Measurements from ENCODE around the gene FKBP10.

FKBP10 gene

GRCh38 chr17:41787021-41787418 lies 25.8 kb upstream of the FKBP10 start:
- TF ChIP-seq CTCF (conservative IDR thresholded peaks at IDR 0.05; ENCODE audit: control insufficient read depth, insufficient read depth, low read depth, low read length): no peak
- H3K4me3 ChIP-seq (ENCODE audit: control insufficient read depth, low read depth, low read length): no peak overlapping the region
- DNase-seq (ENCODE audit: low read depth): no peak

- no peak for TF ChIP-seq CTCF (conservative IDR thresholded peaks at IDR 0.05; ENCODE audit: control insufficient read depth, insufficient read depth, low read depth, low read length)
- H3K4me3 ChIP-seq (ENCODE audit: control insufficient read depth, low read depth, low read length): no peak overlapping the region
- no peak for DNase-seq (ENCODE audit: low read depth)
Observed at GRCh38 chr17:41792845-41793783, 19.7 kb upstream of the FKBP10 start.

- no peak for TF ChIP-seq CTCF (conservative IDR thresholded peaks at IDR 0.05; ENCODE audit: control insufficient read depth, insufficient read depth, low read depth, low read length)
- no peak overlapping the region for H3K4me3 ChIP-seq (ENCODE audit: control insufficient read depth, low read depth, low read length)
- DNase-seq (ENCODE audit: low read depth): no peak
Observed at GRCh38 chr17:41793784-41794539, 18.8 kb upstream of the FKBP10 start.

- no peak for DNase-seq (ENCODE audit: low read depth)
- TF ChIP-seq CTCF (conservative IDR thresholded peaks at IDR 0.05; ENCODE audit: control insufficient read depth, insufficient read depth, low read depth, low read length): no peak
- no peak overlapping the region for H3K4me3 ChIP-seq (ENCODE audit: control insufficient read depth, low read depth, low read length)
Observed at GRCh38 chr17:41794540-41794975, 18.2 kb upstream of the FKBP10 start.

GRCh38 chr17:41796121-41796895 lies 16.5 kb upstream of the FKBP10 start:
- H3K4me3 ChIP-seq (ENCODE audit: control insufficient read depth, low read depth, low read length): no peak overlapping the region
- no peak for DNase-seq (ENCODE audit: low read depth)
- TF ChIP-seq CTCF (conservative IDR thresholded peaks at IDR 0.05; ENCODE audit: control insufficient read depth, insufficient read depth, low read depth, low read length): no peak

- no peak overlapping the region for H3K4me3 ChIP-seq (ENCODE audit: control insufficient read depth, low read depth, low read length)
- TF ChIP-seq CTCF (conservative IDR thresholded peaks at IDR 0.05; ENCODE audit: control insufficient read depth, insufficient read depth, low read depth, low read length): no peak
- no peak for DNase-seq (ENCODE audit: low read depth)
Observed at GRCh38 chr17:41797377-41797776, 15.4 kb upstream of the FKBP10 start.

Measured in fibroblast of mammary gland (primary cell).